HEK293T (cell line): ENCODE results near the gene LPCAT1.
"Not testable (repeated sequence)": the region's sequence is repeated elsewhere in the genome, so short reads cannot be mapped to it uniquely, and the experiment has no call there.

Experiments used
- CTCF ChIA-PET: fragments of 350-600 bp; formaldehyde crosslinking; extraction: SDS; loops from one replicate; lab custom pipeline; 2021; ENCODE audit warnings: antibody characterized with exemption, inconsistent platforms; lab: Yijun Ruan, JAX
- POLR2A ChIA-PET: fragments of 350-600 bp; formaldehyde crosslinking; extraction: SDS; loops from one replicate; lab custom pipeline; 2020; ENCODE audit warnings: antibody characterized with exemption, inconsistent platforms; lab: Yijun Ruan, JAX
- DNase-seq: peaks from one replicate; pipeline ENCODE4 v3.0.0; 2012; ENCODE audit warnings: mixed read lengths; ENCODE audit errors: extremely low spot score
- ARNT ChIP-seq: fragments of 450-650 bp; IDR thresholded peaks from 2 replicates; pipeline ENCODE4 v1.6.1; 2017; ENCODE audit warnings: mild to moderate bottlenecking
- BHLHE40 ChIP-seq: fragments of 450-650 bp; IDR thresholded peaks from 2 replicates; pipeline ENCODE4 v1.6.1; 2016; ENCODE audit warnings: mild to moderate bottlenecking, moderate library complexity, borderline replicate concordance
- CTBP1 ChIP-seq: fragments of 450-650 bp; IDR thresholded peaks from 2 replicates; pipeline ENCODE4 v1.6.1; 2016; ENCODE audit warnings: borderline replicate concordance
- ELF4 ChIP-seq: fragments of 450-650 bp; IDR thresholded peaks from 2 replicates; pipeline ENCODE4 v1.6.1; 2017; ENCODE audit warnings: antibody characterized with exemption
- FOXA1 ChIP-seq: fragments of 450-650 bp; IDR thresholded peaks from 2 replicates; pipeline ENCODE4 v1.6.1; 2016; ENCODE audit warnings: mild to moderate bottlenecking
- FOXK2 ChIP-seq: fragments of 450-650 bp; IDR thresholded peaks from 2 replicates; pipeline ENCODE4 v1.6.1; 2016; ENCODE audit warnings: mild to moderate bottlenecking
- FOXM1 ChIP-seq: fragments of 450-650 bp; IDR thresholded peaks from 2 replicates; pipeline ENCODE4 v1.6.1; 2017; ENCODE audit warnings: mild to moderate bottlenecking, borderline replicate concordance
- HDGF ChIP-seq: fragments of 450-650 bp; IDR thresholded peaks from 2 replicates; pipeline ENCODE4 v1.6.1; 2017; ENCODE audit warnings: antibody characterized with exemption, borderline replicate concordance
- L3MBTL2 ChIP-seq: fragments of 450-650 bp; conservative IDR thresholded peaks from 2 replicates; pipeline ENCODE4 v1.6.1; 2016; ENCODE audit warnings: mild to moderate bottlenecking
- LEF1 ChIP-seq: fragments of 450-650 bp; IDR thresholded peaks from 2 replicates; pipeline ENCODE4 v1.6.1; 2017; ENCODE audit warnings: mild to moderate bottlenecking, borderline replicate concordance
- NFRKB ChIP-seq: fragments of 450-650 bp; IDR thresholded peaks from 2 replicates; pipeline ENCODE4 v1.6.1; 2016; ENCODE audit warnings: mild to moderate bottlenecking, moderate library complexity
- PKNOX1 ChIP-seq: fragments of 450-650 bp; IDR thresholded peaks from 2 replicates; pipeline ENCODE4 v1.6.1; 2016
- SP1 ChIP-seq: fragments of 450-650 bp; IDR thresholded peaks from 2 replicates; pipeline ENCODE4 v1.6.1; 2017
- SUZ12 ChIP-seq: fragments of 450-650 bp; IDR thresholded peaks from 2 replicates; pipeline ENCODE4 v1.6.1; 2016; ENCODE audit warnings: mild to moderate bottlenecking
- TARDBP ChIP-seq: fragments of 450-650 bp; IDR thresholded peaks from 2 replicates; pipeline ENCODE4 v1.6.1; 2016
- ZNF384 ChIP-seq: fragments of 450-650 bp; IDR thresholded peaks from 2 replicates; pipeline ENCODE4 v1.6.1; 2016

Gene LPCAT1

GRCh38 chr5:1523793-1524480 is at the start of gene LPCAT1:
LPCAT1 (minus strand) TSS chr5:1523960; CDS start chr5:1523844, 116 bp downstream.
- TF ChIP-seq ELF4 (no peak), SP1 (no peak), LEF1 (no peak), L3MBTL2 (peak; percentile 76), CTBP1 (no peak), NFRKB (no peak), ARNT (no peak), BHLHE40 (no peak)
- peak; percentile 94 for DNase-seq
- POLR2A ChIA-PET = interaction anchor here (0.6 to 1.4 kb wide), 6 partner anchors 9 to 415 kb away, joined by 3 to 5 read pairs (median 3); partner anchors contain the start of gene NDUFS6
- CTCF ChIA-PET = interaction anchor here (0.6 to 0.7 kb wide), 2 partner anchors 44 to 58 kb away, joined by 3 read pairs; no protein-coding TSS in a partner anchor

GRCh38 chr5:1571875-1572274 is 48.1 kb upstream of the LPCAT1 start:
- DNase-seq, CTCF ChIA-PET, POLR2A ChIA-PET: not testable (repeated sequence)

GRCh38 chr5:1570975-1571374 is 47.2 kb upstream of the LPCAT1 start:
- DNase-seq = no peak
- ChIA-PET POLR2A (interaction anchor here (1.1 kb wide), 1 partner anchor 12 kb away, joined by 4 read pairs; no protein-coding TSS in a partner anchor), CTCF (no interaction called here)
- no peak for TF ChIP-seq PKNOX1
- TF ChIP-seq CTBP1 = no peak
- no peak for TF ChIP-seq ARNT
- TF ChIP-seq ELF4 = no peak
- TF ChIP-seq BHLHE40 = no peak
- no peak for TF ChIP-seq FOXM1
- no peak for TF ChIP-seq NFRKB
- no peak for TF ChIP-seq TARDBP
- TF ChIP-seq FOXA1 = no peak
- TF ChIP-seq SP1 = no peak
- TF ChIP-seq SUZ12 = no peak
- TF ChIP-seq L3MBTL2 = no peak
- no peak for TF ChIP-seq ZNF384
- TF ChIP-seq HDGF = no peak

GRCh38 chr5:1568201-1568979 is 44.6 kb upstream of the LPCAT1 start:
- DNase-seq = no peak
- ChIA-PET POLR2A (no interaction called here), CTCF (no interaction called here)
- no peak for TF ChIP-seq ELF4
- TF ChIP-seq LEF1 = no peak
- no peak for TF ChIP-seq ZNF384
- no peak for TF ChIP-seq FOXA1
- no peak for TF ChIP-seq TARDBP
- TF ChIP-seq SUZ12 = no peak
- TF ChIP-seq NFRKB = no peak
- TF ChIP-seq ARNT = no peak
- no peak for TF ChIP-seq L3MBTL2
- no peak for TF ChIP-seq HDGF
- no peak for TF ChIP-seq CTBP1

GRCh38 chr5:1567527-1568200 is 43.9 kb upstream of the LPCAT1 start:
- DNase-seq, CTCF ChIA-PET, POLR2A ChIA-PET: not testable (repeated sequence)

GRCh38 chr5:1565737-1566734 is 42.3 kb upstream of the LPCAT1 start:
- no peak for DNase-seq
- no peak for TF ChIP-seq SP1
- no peak for TF ChIP-seq L3MBTL2
- TF ChIP-seq SUZ12 = no peak
- TF ChIP-seq CTBP1 = no peak
- no peak for TF ChIP-seq NFRKB
- no peak for TF ChIP-seq HDGF
- no peak for TF ChIP-seq FOXM1
- TF ChIP-seq LEF1 = no peak
- TF ChIP-seq ELF4 = no peak
- no peak for TF ChIP-seq TARDBP
- no peak for TF ChIP-seq PKNOX1
- no peak for TF ChIP-seq BHLHE40
- TF ChIP-seq ZNF384 = no peak
- no peak for TF ChIP-seq FOXK2
- CTCF ChIA-PET = no interaction called here
- POLR2A ChIA-PET = no interaction called here
